Small intestine (tissue), 7 donors: ENCODE results near the gene SORT1. TPM values are rescaled to one million over a fixed set of nuclear protein-coding genes. Genes with fewer than 3 reads are reported as not detected.
A peak's percentile ranks its signal among the peaks of the same experiment; 100 is the strongest.

Source experiments
- DNase-seq, 2 donors: peaks; one replicate each; pipeline versions ENCODE4 v3.0.0 to v3.0.0-alpha.2; 2013
- FAIRE-seq: peaks from 2 replicates; lab custom pipeline; 2012; peaks lifted over from hg19 to GRCh38; lab: Jason Lieb, UNC
- H3K27ac ChIP-seq, 3 donors: one replicate each; pipeline ENCODE4 v1.5.1; 2013; ENCODE audit warnings: low read length in 2 of 3, mild to moderate bottlenecking in 2 of 3, control low read depth in 1 of 3, inconsistent platforms in 1 of 3, low read depth in 1 of 3, moderate library complexity in 1 of 3
- H3K27me3 ChIP-seq, 3 donors: one replicate each; pipeline ENCODE4 v1.6.1; 2013; ENCODE audit warnings: low read length in 3 of 3, inconsistent platforms in 1 of 3; ENCODE audit not compliant: control insufficient read depth in 3 of 3, insufficient read depth in 3 of 3
- H3K36me3 ChIP-seq, 3 donors: one replicate each; pipeline ENCODE4 v1.6.1; 2013; ENCODE audit warnings: low read length in 3 of 3, inconsistent platforms in 1 of 3, low read depth in 1 of 3, mild to moderate bottlenecking in 1 of 3, moderate library complexity in 1 of 3; ENCODE audit not compliant: control insufficient read depth in 3 of 3, insufficient read depth in 2 of 3
- H3K4me1 ChIP-seq, 3 donors: one replicate each; pipeline ENCODE4 v1.6.1; 2013; ENCODE audit warnings: low read length in 2 of 3, inconsistent platforms in 1 of 3, low read depth in 1 of 3, mild to moderate bottlenecking in 1 of 3, moderate library complexity in 1 of 3; ENCODE audit not compliant: control insufficient read depth in 3 of 3, insufficient read depth in 2 of 3
- H3K4me3 ChIP-seq, 3 donors: one replicate each; pipeline ENCODE4 v1.5.1; 2013; ENCODE audit warnings: low read length in 3 of 3, control low read depth in 1 of 3, inconsistent platforms in 1 of 3, low read depth in 1 of 3, mild to moderate bottlenecking in 1 of 3, moderate library complexity in 1 of 3
- H3K9me3 ChIP-seq, 2 donors: one replicate each; pipeline ENCODE4 v1.6.1; 2013; ENCODE audit warnings: low read depth in 1 of 2, low read length in 1 of 2; ENCODE audit not compliant: control insufficient read depth in 2 of 2, insufficient read depth in 1 of 2
- WGBS, 3 donors: extraction: QIAGEN DNeasy Blood & Tissue Kit; methylation state at CpG; one replicate each; pipeline ENCODE4 v1.1.7; 2013; 5-methylcytosine and 5-hydroxymethylcytosine counted together
- polyA plus RNA-seq, 4 donors: library from polyadenylated mRNA; stranded (reverse) in 3 of 4; unstranded in 1 of 4; fragments of 200-250 nt in 3 of 4; fragments of 120-200 nt in 1 of 4; gene quantifications; one replicate each; pipeline versions ENCODE4 v1.2.1 to v1.2.3, GENCODE V29; 2013
- donor health status: healthy with polysubstance abuse.
- donor health status: control.
- donor health status: control.
- donor health status: Bipolar disorder and iron deficiency.
- donor health status: healthy.

The SORT1 gene
- polyA plus RNA-seq, 4 donors = 7.0 to 51.5 (median 23.6) TPM

- peaks cover 9 to 43% (median 15%) of the 10 kb centered on the region in 3 donors for H3K36me3 ChIP-seq
- no peaks in the 10 kb centered on the region for H3K27me3 ChIP-seq
- FAIRE-seq (no peak), DNase-seq (no peak)
- no peak overlapping the region for H3K27ac ChIP-seq
- H3K4me3 ChIP-seq = no peak overlapping the region
- 96 to 99% (median 98%) methylated on average over 3 of the region's 3 CpGs for WGBS, 3 donors
- H3K4me1 ChIP-seq = no peaks in the 10 kb centered on the region
- no peaks in the 10 kb centered on the region for H3K9me3 ChIP-seq
Measured at GRCh38 chr1:109338608-109339007, 59.1 kb downstream of the SORT1 start.

- Histone ChIP-seq H3K27ac (no peak overlapping the region), H3K4me1 (no peaks in the 10 kb centered on the region), H3K27me3 (no peaks in the 10 kb centered on the region), H3K4me3 (no peak overlapping the region), H3K36me3 (peaks cover 9 to 42% (median 15%) of the 10 kb centered on the region in 3 donors), H3K9me3 (no peaks in the 10 kb centered on the region)
- no peak for DNase-seq
- no peak for FAIRE-seq
- WGBS, 3 donors = 93 to 95% (median 93%) methylated on average over 6 of the region's 6 CpGs
Measured at GRCh38 chr1:109338091-109338490, 59.6 kb downstream of the SORT1 start.

- WGBS, 3 donors = 87 to 94% (median 88%) methylated on average over 4 of the region's 4 CpGs
Measured at GRCh38 chr1:109335091-109335490, 62.6 kb downstream of the SORT1 start.

GRCh38 chr1:109331113-109331512 is 66.6 kb downstream of the SORT1 start:
- Histone ChIP-seq H3K4me1 (no peaks in the 10 kb centered on the region), H3K36me3 (peaks cover 7 to 37% (median 21%) of the 10 kb centered on the region in 3 donors), H3K9me3 (peaks cover 0 to 5% of the 10 kb centered on the region in 2 donors), H3K4me3 (no peak overlapping the region), H3K27me3 (no peaks in the 10 kb centered on the region), H3K27ac (no peak overlapping the region)
- FAIRE-seq = peak; percentile 87
- DNase-seq = no peak

More at GRCh38 chr1:109335091-109335490, 62.6 kb downstream of the SORT1 start:
- DNase-seq (no peak), FAIRE-seq (no peak)
- Histone ChIP-seq H3K4me1 (no peaks in the 10 kb centered on the region), H3K27me3 (no peaks in the 10 kb centered on the region), H3K9me3 (peaks cover 0 to 5% of the 10 kb centered on the region in 2 donors), H3K27ac (no peak overlapping the region), H3K4me3 (no peak overlapping the region), H3K36me3 (peaks cover 11 to 37% (median 12%) of the 10 kb centered on the region in 3 donors)

- FAIRE-seq (no peak), DNase-seq (no peak)
- no peaks in the 10 kb centered on the region for H3K27me3 ChIP-seq
- H3K9me3 ChIP-seq = peaks cover 0 to 2% of the 10 kb centered on the region in 2 donors
- peaks cover 0 to 47% (median 20%) of the 10 kb centered on the region in 3 donors for H3K36me3 ChIP-seq
- H3K4me1 ChIP-seq = no peaks in the 10 kb centered on the region
- WGBS, 3 donors = 87 to 89% (median 89%) methylated on average over 5 of the region's 5 CpGs
- no peak overlapping the region for H3K4me3 ChIP-seq
- no peak overlapping the region for H3K27ac ChIP-seq
Measured at GRCh38 chr1:109327285-109327684, 70.4 kb downstream of the SORT1 start.

- DNase-seq = no peak
- Histone ChIP-seq H3K27me3 (no peaks in the 10 kb centered on the region), H3K4me1 (no peaks in the 10 kb centered on the region), H3K9me3 (no peaks in the 10 kb centered on the region), H3K27ac (no peak overlapping the region), H3K36me3 (peaks cover 0 to 68% (median 16%) of the 10 kb centered on the region in 3 donors), H3K4me3 (no peak overlapping the region)
- no peak for FAIRE-seq
- WGBS, 3 donors = 89 to 98% (median 93%) methylated on average over 6 of the region's 6 CpGs
Measured at GRCh38 chr1:109322974-109323373, 74.7 kb downstream of the SORT1 start.

GRCh38 chr1:109319114-109319513 is 78.6 kb downstream of the SORT1 start:
- FAIRE-seq (no peak), DNase-seq (no peak)
- Histone ChIP-seq H3K9me3 (no peaks in the 10 kb centered on the region), H3K27ac (no peak overlapping the region), H3K36me3 (peaks cover 5 to 73% (median 10%) of the 10 kb centered on the region in 3 donors), H3K27me3 (no peaks in the 10 kb centered on the region), H3K4me1 (no peaks in the 10 kb centered on the region), H3K4me3 (no peak overlapping the region)
- 87 to 94% (median 90%) methylated on average over 3 of the region's 3 CpGs for WGBS, 3 donors

GRCh38 chr1:109316506-109316905 is 81.2 kb downstream of the SORT1 start:
- Histone ChIP-seq H3K4me3 (no peak overlapping the region), H3K27ac (no peak overlapping the region), H3K27me3 (no peaks in the 10 kb centered on the region), H3K9me3 (no peaks in the 10 kb centered on the region), H3K36me3 (peaks cover 5 to 60% (median 9%) of the 10 kb centered on the region in 3 donors), H3K4me1 (peaks cover 0 to 2% (median 0%) of the 10 kb centered on the region in 3 donors)
- FAIRE-seq = no peak
- 95 to 100% (median 97%) methylated on average over 1 of the region's 1 CpG for WGBS, 3 donors
- no peak for DNase-seq

- H3K9me3 ChIP-seq = no peaks in the 10 kb centered on the region
- 83 to 93% (median 86%) methylated on average over 4 of the region's 4 CpGs for WGBS, 3 donors
- H3K36me3 ChIP-seq = peaks cover 5 to 59% (median 7%) of the 10 kb centered on the region in 3 donors
- peaks cover 0 to 2% (median 0%) of the 10 kb centered on the region in 3 donors for H3K4me1 ChIP-seq
- no peaks in the 10 kb centered on the region for H3K27me3 ChIP-seq
- DNase-seq (no peak), FAIRE-seq (no peak)
- no peak overlapping the region for H3K4me3 ChIP-seq
- H3K27ac ChIP-seq = no peak overlapping the region
Measured at GRCh38 chr1:109315288-109315687, 82.4 kb downstream of the SORT1 start.
